Measurements from ENCODE around the gene RECQL5. TPM values are rescaled to one million over a fixed set of nuclear protein-coding genes. Genes with fewer than 3 reads are reported as not detected.

The RECQL5 gene
- total RNA-seq, 4 donors from 2014 or later: 25.1 to 82.8 (median 34.0) TPM

GRCh38 chr17:75673487-75673886 lies 6.5 kb upstream of the RECQL5 start:
- Histone ChIP-seq H3K4me3 (no peak overlapping the region), H3K27ac (no peak overlapping the region), H3K4me1 (peaks cover 5 to 36% (median 5%) of the 10 kb centered on the region in 3 donors), H3K36me3 (peaks cover 0 to 86% (median 25%) of the 10 kb centered on the region in 3 donors), H3K9me3 (no peaks in the 10 kb centered on the region), H3K27me3 (no peaks in the 10 kb centered on the region)
- no peak for DNase-seq
- intact Hi-C loops (cut with DNase I): loop anchor here (5.0 kb wide), 1 partner anchor 79 kb away; no protein-coding TSS in a partner anchor
- WGBS, 2 donors: 82 to 84% methylated on average over 4 of the region's 4 CpGs
- TF ChIP-seq POLR2A (IDR thresholded peaks at IDR 0.05) (no peak), CTCF (IDR thresholded peaks at IDR 0.05) (no peak)

- Histone ChIP-seq H3K27me3 (no peaks in the 10 kb centered on the region), H3K27ac (no peak overlapping the region), H3K4me3 (no peak overlapping the region), H3K36me3 (peaks cover 0 to 76% (median 25%) of the 10 kb centered on the region in 3 donors), H3K4me1 (peaks cover 12 to 46% (median 13%) of the 10 kb centered on the region in 3 donors), H3K9me3 (no peaks in the 10 kb centered on the region)
- DNase-seq: no peak
- TF ChIP-seq POLR2A (IDR thresholded peaks at IDR 0.05) (no peak), CTCF (IDR thresholded peaks at IDR 0.05) (no peak)
- intact Hi-C loops (cut with DNase I): loop anchor here (5.0 kb wide), 1 partner anchor 80 kb away; no protein-coding TSS in a partner anchor
- WGBS, 2 donors: 92 to 99% methylated on average over 2 to 5 of the region's 5 CpGs
Measured at GRCh38 chr17:75672011-75672410, 5.1 kb upstream of the RECQL5 start.

- Histone ChIP-seq H3K4me3 (no peak overlapping the region), H3K27me3 (no peaks in the 10 kb centered on the region), H3K36me3 (peaks cover 0 to 66% (median 25%) of the 10 kb centered on the region in 3 donors), H3K9me3 (no peaks in the 10 kb centered on the region), H3K4me1 (peaks cover 13 to 54% (median 19%) of the 10 kb centered on the region in 3 donors), H3K27ac (no peak overlapping the region)
- WGBS, 2 donors: 60 to 84% methylated on average over 4 to 5 of the region's 5 CpGs
- intact Hi-C loops (cut with DNase I): loop anchor here (5.0 kb wide), 1 partner anchor 81 kb away; no protein-coding TSS in a partner anchor
- TF ChIP-seq CTCF (IDR thresholded peaks at IDR 0.05): no peak
- no peak for DNase-seq
Measured at GRCh38 chr17:75670868-75671267, 3.9 kb upstream of the RECQL5 start.

GRCh38 chr17:75668489-75668888 lies 1.5 kb upstream of the RECQL5 start:
- Histone ChIP-seq H3K27me3 (no peaks in the 10 kb centered on the region), H3K9me3 (no peaks in the 10 kb centered on the region), H3K27ac (peak overlapping the region in 3 of 4 donors; percentile 90 to 95 (median 95)), H3K4me1 (peaks cover 9 to 50% (median 16%) of the 10 kb centered on the region in 3 donors), H3K4me3 (peak overlapping the region in 1 of 4 donors; percentile 92), H3K36me3 (peaks cover 0 to 61% (median 25%) of the 10 kb centered on the region in 3 donors)
- TF ChIP-seq POLR2A (IDR thresholded peaks at IDR 0.05) (no peak), CTCF (IDR thresholded peaks at IDR 0.05) (no peak)
- intact Hi-C loops (cut with DNase I): no loop called here
- 46 to 59% methylated on average over 4 of the region's 4 CpGs for WGBS, 2 donors
- no peak for DNase-seq

GRCh38 chr17:75667825-75668224 lies 871 bp upstream of the RECQL5 start:
- intact Hi-C loops (cut with DNase I): no loop called here
- Histone ChIP-seq H3K27ac (peak overlapping the region; percentile 90 to 95 (median 94)), H3K27me3 (no peaks in the 10 kb centered on the region), H3K9me3 (no peaks in the 10 kb centered on the region), H3K4me1 (peaks cover 9 to 50% (median 16%) of the 10 kb centered on the region in 3 donors), H3K36me3 (peaks cover 0 to 61% (median 26%) of the 10 kb centered on the region in 3 donors), H3K4me3 (peak overlapping the region; percentile 76 to 92 (median 88))
- no peak for DNase-seq
- TF ChIP-seq POLR2A (IDR thresholded peaks at IDR 0.05) (no peak), CTCF (IDR thresholded peaks at IDR 0.05) (no peak)
- 3 to 5% methylated on average over 4 of the region's 4 CpGs for WGBS, 2 donors
